ENCODE data around the gene PIK3R5.

- TF ChIP-seq CTCF (conservative IDR thresholded peaks at IDR 0.05 in 1 of 2, IDR thresholded peaks at IDR 0.05 in 1 of 2; ENCODE audit: extremely low read depth in 1 of 2, insufficient read depth in 1 of 2, low read depth in 1 of 2, low read length in 2 of 2) (no peak), EZH2 (IDR thresholded peaks at IDR 0.05; ENCODE audit: borderline replicate concordance, low read length) (no peak)
Observed at GRCh38 chr17:8868529-8868951, 97.0 kb downstream of the PIK3R5 start.

All from mammary epithelial cell (primary cell).